ENCODE data around the gene DCTPP1.
"Not testable (repeated sequence)": the region's sequence is repeated elsewhere in the genome, so short reads cannot be mapped to it uniquely, and the experiment has no call there.

DCTPP1 gene

DNA sequence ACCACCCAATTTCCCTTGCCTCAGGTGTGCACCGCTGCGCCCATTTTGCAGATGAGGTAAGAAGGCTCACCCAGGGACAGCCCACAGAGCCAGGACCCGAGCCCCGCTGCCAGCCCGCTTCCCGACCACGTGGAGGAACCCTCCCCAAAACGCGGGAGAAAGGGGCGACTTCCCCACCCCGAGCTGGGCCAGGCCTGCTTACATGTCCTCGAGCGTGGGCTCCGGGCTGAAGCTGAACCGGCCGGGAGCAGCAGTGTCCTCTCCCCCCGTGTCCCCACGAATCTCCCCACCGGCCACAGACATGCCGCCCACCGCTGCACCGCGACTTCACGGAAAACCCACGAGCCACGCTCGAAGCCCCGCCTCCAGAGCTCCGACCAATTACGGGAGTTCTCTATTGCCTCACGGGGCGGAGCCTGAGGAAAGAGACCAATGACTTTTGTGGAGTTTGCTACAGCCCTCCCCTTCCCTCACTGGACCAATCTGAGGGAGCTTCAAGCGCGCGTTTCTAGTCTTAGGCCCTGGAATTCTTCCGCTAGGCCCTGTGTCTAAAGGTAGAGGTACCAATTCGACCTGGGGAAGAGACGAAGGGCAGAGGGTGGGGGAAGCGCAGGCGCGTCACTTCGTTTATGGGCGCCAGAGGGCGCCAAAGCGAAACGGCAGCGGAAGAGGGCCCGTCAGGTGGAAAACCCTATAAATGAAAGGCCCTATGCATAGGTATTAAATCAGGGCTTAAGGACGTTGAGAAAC is at the start of gene DCTPP1:
TSS of gene DCTPP1 (minus strand) at position 353 of the 750 bp plus-strand sequence. CDS start at position 303, 50 bp downstream.
- DNase-seq = peak; percentile 94

DNA sequence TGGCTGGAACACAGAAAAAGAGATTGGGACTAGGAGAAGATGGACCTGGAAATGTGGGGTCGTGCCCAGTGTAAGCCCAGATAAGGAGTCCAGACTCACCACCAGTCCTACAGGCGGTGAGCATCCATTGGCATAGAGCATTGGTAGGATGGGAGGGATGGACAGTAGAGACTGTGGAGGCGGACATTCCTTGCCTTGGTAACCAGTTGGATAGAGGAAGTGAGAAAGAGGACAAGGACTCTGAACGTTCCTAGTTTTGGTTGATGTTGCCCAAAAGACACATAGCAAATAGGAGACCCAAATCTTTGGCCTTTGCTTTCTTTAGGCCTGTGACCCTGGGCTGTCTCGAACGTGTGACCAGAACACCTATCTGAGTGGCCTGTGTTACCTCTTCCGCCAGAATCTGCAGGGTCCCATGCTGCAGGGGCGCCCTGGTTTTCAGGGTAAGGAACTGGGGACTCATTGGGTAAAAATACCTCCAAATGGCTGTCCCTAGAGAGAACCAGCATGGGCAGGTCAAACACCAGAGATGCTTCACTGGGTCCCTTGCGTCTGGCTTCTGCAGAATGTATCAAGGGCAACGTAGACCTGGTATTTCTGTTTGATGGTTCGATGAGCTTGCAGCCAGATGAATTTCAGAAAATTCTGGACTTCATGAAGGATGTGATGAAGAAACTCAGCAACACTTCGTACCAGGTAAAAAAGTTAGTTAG is 49.1 kb upstream of the DCTPP1 start:
- DNase-seq = no peak

GRCh38 chr16:30477773-30478172 is 47.9 kb upstream of the DCTPP1 start:
- DNase-seq = not testable (repeated sequence)

GRCh38 chr16:30476991-30477390 is 47.2 kb upstream of the DCTPP1 start:
- DNase-seq = no peak

GRCh38 chr16:30474684-30475083 is 44.9 kb upstream of the DCTPP1 start:
- no peak for DNase-seq

DNA sequence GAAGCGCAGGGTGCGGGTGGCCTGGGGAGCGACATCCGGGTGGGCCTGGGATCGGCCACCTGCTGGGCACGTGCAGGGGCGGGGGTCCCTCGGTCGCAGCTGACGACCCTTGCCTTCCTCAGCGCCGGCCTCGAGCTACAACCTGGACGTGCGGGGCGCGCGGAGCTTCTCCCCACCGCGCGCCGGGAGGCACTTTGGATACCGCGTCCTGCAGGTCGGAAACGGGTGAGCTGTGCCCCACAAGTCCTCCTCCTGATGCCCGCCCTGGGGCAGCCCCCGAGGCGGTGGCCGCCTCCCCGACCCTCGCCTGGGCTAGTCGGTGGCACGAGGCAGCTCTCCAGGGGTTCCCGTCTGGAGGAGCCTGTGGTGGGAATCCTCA is 44.2 kb upstream of the DCTPP1 start:
- DNase-seq = no peak

DNA sequence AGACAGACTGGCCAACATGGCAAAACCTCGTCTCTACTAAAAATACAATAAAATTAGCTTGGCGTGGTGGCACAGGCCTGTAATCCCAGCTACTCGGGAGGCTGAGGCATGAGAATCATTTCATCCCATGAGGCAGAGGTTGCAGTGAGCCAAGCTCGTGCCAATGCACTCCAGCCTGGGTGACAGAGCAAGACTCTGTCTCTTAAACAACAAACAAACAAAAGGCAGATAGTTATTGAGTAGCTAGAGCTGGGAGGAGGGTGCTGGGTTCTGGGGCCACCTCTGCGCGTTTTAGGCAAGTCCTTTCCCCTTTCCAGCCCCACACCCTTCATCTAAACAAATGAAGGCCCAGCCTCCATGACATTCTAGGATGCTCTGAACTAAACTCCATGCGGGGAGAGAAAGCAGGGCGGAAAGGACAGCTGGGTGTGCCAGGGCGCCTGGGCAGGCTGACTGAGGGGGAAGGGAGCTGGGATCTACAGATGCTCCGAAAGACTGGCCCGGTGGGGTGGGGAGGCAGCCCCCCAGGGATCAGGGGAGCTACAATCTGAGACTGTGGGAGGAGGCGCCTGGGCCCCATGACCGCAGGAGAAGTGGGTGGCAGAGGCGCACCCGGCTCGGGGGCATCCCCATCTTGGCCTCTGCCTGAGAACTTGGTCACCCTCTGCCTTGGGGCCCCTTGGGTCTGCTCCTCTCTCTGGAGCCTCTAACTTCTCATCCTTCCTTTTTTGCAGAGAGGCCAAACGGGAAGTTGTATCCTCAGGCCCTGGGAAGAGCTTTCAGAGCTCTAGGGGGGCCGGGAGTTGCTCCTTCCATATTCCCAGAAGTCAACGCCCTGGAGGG is 43.6 kb upstream of the DCTPP1 start:
- DNase-seq = peak; percentile 85

DNA sequence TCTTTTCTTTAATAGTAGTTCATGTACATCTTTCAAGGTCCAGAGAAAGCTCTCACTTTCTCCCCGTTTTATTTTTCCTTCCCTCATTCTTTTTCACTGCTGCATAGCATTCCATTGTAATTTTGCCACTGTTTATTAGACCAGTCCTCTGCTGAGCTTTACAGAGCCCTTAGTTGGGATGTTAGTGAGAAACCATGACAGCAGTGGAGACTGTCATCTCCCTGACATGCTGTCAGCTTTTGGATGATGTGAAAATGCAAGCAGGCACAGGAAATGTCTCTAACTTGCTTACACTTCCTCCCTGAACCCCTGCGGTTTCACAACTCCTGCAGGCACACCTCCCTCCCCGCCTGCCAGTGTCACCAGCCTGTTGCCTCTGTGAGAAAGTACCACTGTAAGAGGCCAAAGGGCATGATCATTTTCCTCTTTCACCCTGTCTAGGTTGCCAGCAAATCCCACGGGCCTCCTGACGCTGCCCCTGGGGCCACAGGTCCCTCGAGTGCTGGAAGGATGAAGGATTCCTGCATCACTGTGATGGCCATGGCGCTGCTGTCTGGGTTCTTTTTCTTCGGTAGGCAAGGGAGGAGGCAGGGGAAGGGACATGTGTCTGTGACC is 42.6 kb upstream of the DCTPP1 start, which contains the start of gene ITGAL:
TSS of gene ITGAL (plus strand) at position 415 of the 615 bp plus-strand sequence. CDS start at position 511, 96 bp downstream.
- DNase-seq = peak; percentile 85

- DNase-seq = no peak
Measured at GRCh38 chr16:30470632-30470995, 40.8 kb upstream of the DCTPP1 start.

- DNase-seq = no peak
Measured at GRCh38 chr16:30470170-30470512, 40.3 kb upstream of the DCTPP1 start.

- DNase-seq = no peak
Measured at GRCh38 chr16:30464078-30464477, 34.2 kb upstream of the DCTPP1 start.

DNA sequence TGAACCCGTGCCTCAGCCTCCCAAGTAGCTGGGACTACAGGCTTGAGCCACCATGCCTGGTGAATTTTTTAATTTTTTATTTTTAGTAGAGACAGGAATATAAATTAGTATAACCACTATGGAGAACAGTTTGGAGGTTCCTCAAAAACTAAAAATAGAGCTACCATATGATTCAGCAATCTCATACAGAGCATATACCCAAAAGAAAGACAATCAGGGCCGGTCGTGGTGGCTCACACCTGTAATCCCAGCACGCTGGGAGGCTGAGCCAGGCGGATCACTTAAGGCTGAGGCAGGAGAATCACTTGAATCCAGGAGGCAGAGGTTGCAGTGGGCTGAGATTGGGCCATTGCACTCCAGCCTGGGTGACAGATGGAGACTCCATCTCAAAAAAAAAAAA is 31.6 kb upstream of the DCTPP1 start:
- not testable (repeated sequence) for DNase-seq

- DNase-seq = no peak
Measured at GRCh38 chr16:30459456-30459855, 29.6 kb upstream of the DCTPP1 start.

GRCh38 chr16:30458561-30459394 is 28.9 kb upstream of the DCTPP1 start:
- DNase-seq = peak; percentile 92

DNA sequence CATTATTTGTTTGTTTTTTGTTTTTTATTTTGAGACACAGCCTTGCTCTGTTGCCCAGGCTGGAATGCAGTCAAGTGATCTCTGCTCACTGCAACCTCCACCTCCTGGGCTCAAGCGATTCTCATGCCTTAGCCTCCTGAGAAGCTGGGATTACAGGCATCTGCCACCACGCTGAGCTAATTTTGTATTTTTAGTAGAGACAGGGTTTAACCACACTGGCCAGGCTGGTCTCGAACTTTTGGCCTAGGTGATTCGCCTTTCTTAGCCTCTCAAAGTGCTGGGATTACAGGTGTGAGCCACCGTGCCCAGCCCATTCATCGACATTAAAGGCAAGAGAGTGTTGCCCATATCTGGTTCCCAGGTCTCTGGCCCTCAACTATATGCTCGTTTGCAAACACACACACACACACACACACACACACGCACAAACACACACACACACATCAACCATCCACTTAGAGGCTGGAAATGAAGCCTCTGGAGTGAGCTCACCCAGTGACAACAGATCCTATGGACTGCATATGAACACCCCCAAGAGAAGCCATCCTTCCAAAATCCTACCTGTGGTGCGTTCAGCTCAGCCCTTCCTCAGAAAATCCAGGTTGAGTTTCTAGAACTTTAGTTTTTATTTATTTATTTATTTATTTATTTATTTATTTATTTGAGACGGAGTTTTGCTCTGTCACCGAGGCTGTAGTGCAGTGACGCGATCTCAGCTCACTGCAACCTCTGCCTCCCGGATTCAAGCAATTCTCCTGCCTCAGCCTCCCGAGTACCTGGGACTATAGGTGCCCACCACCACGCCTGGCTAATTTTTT is 28.1 kb upstream of the DCTPP1 start:
- DNase-seq = no peak

- no peak for DNase-seq
Measured at GRCh38 chr16:30457256-30457655, 27.4 kb upstream of the DCTPP1 start.

GRCh38 chr16:30456302-30456701 is 26.5 kb upstream of the DCTPP1 start:
- no peak for DNase-seq

DNA sequence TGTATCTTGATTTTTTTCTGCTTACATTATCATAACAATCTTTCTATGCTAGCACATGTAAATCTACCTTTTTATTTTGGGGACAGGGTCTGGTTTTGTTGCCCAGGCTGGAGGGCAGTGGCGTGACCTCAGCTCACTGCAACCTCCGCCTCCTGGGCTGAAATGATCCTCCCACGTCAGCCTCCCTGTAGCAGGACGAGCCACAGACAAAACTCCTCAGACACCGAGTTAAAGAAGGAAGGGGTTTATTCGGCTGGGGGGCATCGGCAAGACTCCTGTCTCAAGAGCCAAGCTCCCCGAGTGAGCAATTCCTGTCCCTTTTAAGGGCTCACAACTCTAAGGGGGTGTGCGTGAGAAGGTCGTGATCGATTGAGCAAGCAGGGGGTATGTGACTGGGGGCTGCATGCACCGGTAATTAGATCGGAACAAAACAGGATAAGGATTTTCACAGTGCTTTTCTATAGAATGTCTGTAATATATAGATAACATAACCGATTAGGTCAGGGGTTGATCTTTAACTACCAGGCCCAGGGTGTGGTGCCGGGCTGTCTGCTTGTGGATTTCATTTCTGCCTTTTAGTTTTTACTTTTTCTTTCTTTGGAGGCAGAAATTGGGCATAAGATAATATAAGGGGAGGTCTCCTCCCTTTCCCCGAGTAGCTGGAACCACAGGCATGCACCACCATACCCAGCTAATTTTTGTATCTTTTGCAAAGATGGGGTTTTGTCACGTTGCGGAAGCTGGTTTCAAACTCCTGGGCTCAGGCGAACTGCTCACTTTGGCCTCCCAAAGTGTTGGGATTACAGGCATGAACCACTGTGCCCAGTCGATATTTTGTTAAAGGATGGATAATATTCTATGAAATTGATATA is 23.1 kb upstream of the DCTPP1 start:
- DNase-seq = not testable (repeated sequence)

- no peak for DNase-seq
Measured at GRCh38 chr16:30449116-30449435, 19.2 kb upstream of the DCTPP1 start.

DNA sequence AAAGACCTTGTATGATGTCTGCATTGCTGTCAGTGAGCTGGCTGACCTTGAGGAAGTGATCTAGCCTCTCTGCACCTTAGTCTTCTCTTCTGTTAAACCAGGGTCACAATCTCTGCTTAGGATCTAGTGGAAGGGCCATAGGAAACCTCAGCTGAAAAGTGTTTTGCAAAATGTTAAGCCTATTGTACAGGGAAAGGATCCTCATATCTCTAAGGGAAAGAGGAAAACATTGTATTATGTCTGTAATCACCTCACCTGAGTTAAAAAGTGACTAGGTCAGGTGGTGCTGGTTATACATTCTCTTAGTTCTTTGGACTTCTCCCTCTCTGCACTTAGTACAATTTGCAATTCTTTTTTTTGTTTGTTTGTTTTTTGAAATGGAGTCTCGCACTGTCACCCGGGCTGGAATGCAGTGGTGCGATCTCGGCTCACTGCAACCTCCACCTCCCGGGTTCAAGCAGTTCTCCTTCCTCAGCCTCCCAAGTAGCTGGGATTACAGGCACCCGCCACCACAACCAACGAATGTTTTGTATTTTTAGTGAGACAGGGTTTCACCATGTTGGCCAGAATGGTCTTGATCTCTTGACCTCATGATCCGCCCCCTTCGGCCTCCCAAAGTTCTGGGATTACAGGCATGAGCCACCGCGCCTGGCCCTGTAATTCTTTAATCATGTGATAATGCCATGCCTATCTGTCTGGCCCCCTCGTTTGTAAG is 17.8 kb upstream of the DCTPP1 start:
- DNase-seq = no peak

Measured in activated CD8-positive, alpha-beta memory T cell treated with anti-CD3 and anti-CD28 coated beads, Interleukin-2, amount 50 U/mL, for 48 hours (primary cell).